ENCODE measurements around the gene SH2D7.
A peak's percentile ranks its signal among the peaks of the same experiment; 100 is the strongest.

The SH2D7 gene

DNA sequence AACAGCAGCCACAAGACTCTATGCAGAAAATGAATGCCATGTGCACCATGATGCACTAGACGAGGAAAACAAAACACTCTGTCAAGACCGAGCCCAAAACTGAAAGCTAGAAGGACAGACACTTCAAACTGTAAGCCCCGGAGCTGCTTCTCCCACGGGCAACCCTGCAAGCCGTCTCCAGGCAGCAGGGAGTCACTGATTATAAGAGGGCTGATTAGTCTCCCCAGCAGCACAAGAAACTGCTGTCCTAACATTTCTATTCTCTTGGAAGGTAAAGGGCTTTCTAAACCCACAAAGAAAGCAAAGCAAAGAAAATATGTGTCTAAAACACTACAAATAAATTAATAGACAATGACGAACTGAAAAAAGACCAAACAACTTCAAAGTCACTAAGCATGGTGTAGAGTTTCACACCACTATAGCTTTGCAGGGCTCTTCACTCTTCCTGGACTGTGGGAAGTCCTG, 30.4 kb upstream of the SH2D7 start:
- DNase-seq = peak; percentile 59

DNA sequence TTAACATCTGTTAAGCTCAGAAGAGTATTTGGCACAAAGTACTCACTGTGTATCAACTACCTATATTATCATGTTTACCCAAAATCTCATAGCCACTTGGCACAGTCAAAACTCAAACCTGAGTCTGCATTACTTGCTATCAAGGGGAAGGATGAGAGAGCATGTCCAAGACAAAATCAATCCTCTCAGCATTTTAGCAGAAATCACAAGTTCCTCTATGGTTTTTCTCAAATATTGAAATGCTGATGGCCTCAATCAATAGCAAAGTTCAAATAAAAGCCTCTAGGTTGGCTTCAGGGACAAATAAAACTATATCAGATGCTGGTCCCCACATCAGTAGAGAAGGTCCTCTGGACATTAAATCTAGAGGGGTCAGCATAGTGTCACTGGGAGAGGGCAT, 29.1 kb upstream of the SH2D7 start:
- DNase-seq = no peak

DNA sequence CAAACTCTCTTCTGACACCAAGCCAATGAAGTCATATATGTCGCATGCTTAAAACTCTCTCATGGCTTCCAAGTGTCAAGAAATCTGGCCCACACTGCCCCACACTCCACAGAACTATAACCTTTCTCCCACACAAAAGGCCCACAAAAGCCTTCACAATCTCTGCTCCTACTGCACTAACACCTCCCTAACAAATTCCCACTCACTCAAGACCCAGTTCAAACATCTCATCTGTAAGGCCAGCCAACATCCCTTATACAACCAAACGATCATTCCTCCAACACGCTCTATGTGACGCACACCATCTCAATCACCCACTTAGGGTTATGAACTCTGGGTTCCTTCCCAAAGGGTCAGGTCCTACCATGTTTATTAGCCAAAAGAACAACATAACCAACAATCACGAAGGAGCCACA, 28.4 kb upstream of the SH2D7 start:
- DNase-seq = no peak

DNA sequence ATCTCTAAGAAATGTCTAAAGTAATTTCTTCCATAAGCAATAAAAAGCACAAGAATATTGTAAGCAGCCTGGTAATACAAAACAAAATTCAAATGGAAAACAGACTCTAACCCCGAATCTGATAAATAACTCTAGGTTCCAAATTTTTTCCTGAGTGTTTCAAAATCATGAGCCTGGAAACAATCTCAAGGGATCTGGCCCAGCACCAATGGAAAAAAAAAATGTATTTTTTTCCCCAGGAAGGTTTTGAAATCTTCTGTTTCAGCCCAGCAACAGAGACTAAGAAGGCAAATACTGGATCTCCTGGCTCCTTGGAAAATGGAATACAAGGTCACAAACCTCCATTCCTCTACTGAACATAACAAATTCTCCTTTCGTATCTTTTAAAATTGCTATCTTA, 27.8 kb upstream of the SH2D7 start:
- no peak for DNase-seq

DNA sequence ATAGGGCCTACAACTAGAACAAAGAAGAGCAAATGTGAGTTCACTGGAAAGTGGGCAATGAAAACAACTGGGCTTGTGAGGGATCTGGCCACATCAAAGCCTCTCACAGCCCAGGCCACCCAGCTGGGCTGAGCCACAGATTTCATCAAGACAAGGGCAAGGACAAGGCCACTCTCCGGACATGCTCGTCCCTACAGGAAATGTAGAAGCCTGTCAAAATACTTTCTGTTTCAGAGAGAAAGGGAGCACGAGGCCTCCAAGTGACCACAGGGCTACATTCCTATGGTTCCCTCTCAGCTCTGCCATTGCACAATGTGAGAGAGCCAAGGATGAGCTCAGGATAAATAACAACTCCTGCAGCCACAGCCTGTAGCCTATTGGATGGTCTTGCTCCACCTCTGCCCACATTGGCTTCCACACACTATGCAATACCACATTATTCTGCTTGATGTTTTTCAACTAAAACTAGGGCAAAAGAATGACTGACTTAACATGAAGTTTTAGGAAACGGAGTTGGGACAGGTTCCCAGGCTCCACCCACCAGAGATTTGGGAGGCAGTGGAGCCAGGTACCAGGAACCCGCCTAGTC, 27.0 kb upstream of the SH2D7 start:
- no peak for DNase-seq

DNA sequence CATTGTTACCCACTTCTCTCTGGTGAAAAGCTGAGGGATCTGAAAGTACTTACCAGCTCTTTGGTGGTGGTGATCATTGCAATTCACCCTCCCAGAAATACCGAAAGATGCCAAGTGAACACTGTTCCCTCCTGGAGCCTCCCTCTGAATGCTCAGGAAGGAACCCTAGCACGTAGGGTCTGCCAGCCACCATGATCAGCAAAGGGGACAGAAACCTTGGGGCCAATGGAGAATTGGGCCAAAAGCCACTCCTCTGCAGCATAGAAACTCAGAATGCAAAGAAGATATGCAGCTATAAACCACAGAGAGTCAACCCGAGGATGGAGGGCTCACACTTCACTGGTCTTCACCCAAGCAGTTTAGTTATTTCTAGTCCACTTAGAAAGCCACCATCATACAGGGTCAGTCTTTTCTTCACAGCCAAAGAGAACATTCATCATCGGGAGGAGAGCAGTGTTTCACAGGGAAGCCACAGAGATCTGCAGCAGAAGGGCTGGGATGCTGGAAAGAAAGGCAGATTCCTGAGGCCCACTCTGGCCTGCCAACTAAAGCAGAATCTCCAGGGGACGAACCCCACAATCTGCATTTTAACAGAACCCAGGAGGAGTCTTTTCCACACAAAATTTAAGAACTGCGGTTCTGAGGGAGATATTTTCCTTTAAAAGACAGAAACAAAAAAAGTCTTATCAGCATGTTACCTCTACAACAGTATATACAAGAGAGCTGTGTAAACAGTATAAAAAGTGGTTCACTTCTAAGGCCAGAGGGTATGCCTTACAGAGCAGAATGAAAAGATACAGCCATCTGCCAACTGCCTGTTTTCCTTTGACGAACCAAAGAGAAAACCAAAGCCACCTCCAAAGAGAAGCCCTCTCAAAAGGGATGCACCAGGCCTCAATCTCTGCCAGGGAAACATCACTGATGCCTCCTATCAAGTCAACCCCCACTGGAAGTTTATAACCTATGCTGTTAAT, 26.1 kb upstream of the SH2D7 start:
- DNase-seq = no peak

DNA sequence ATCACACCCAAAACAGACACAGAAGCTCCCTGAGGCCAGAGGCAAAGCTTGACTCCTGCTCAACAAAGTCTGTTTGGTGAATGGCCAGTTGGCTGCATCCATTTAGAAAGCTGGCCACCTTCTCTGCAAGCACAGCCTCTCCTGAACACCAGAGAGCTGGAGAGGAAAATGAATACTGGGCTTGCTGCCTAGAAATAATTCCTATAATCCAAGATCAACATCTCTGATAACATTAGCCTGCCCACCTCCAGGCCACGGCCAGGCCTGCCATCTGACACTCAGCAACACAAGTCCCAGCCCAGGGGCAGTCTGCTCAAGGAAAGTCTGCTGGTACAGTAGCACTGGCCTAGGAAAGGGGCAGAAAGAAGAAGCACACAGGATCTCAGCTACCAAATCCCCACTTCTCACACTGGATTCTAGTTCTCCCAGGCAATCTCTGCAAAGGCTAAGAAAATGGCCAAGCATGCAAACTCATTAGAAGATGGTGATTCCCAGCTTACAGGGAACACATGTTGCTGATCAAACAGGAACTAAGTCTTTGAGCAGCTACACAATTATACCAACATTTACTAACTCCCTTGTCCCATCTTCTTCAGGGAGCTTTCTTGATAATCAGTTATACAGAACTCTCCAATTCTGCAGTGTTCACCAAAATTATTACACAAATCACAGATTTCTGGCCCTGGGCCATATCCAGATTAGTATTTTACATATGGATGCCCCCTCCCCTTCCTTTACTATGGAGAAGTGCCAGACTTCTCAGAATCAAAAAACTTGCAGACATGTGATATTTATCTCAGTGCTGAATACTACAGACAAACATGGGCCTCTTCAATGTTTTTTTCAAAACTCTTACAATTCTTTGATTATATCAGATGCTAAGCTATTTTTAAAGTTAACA, 24.8 kb upstream of the SH2D7 start:
- DNase-seq = no peak

DNA sequence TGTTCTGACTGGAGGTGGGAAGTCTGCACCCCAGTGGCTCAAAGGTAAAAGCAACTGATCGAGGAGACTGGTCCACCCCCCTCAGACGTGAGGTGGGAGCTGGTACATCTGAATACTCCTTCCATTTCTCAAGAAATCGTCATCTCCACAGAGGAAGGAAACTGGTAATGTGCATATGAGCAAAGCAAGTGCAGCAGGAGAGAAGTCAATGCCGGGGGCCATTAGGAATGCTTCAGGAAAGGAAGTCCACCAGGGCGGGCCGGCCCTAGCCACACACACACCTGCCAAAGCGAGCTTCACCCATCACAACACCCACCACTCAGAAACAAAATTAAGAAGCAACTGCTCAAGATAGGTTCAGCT, 23.3 kb upstream of the SH2D7 start:
- DNase-seq = peak; percentile 32

DNA sequence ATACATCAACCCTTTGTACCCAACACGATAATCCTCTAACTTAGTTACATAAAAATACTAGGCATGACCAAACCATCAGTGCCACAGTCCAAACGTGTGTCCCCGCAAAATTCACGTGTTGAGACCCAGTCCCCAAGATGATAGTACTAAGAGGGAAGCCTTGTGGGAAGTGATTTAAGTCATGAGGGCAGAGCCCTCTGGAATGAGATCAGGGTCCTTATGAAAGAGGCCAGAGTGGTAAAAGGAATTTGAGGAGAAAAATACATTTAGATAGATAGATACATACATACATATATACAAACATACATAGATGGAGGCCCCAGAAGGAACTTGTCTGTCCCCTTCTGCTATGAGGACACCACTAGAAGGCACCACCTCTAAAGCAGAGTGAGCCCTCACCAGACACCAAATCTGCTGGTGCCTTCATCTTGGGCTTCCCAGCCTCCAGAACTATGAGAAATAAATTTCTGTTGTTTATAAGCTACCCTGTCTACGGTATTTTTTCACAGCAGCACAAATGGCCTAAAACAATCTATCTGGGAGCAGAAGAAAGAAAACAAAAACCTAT, 22.8 kb upstream of the SH2D7 start:
- DNase-seq = no peak

DNA sequence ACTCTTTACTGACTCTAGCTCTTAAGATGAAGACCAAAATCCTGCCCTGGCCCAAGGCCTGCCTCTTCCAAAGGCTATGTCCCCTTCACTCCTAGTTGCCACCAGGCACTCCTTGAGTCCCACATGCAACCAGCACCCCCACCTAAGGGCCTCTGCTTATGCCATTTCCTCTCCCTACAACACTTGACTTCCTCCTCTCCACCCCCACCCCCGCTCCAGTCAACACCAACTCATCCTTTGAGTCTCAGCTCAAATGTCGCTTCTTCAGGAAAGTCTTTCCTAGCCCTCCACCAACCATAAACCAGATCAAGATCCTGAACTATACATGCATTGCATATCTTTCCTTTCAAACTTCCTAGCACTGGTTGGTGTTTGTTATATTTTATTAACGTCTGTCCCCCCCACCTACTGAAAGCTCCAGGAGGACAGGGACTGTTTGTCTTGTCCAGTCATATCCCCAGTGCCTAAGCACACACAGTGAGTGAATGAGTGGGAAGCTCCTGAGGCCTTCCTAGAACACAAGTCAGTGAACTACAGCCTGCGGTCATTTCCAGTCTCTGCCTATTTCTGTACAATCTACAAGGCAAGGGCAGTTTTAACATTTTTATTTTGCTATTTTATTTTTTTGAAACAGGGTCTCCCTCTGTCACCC, 22.2 kb upstream of the SH2D7 start:
- DNase-seq = peak; percentile 35

DNA sequence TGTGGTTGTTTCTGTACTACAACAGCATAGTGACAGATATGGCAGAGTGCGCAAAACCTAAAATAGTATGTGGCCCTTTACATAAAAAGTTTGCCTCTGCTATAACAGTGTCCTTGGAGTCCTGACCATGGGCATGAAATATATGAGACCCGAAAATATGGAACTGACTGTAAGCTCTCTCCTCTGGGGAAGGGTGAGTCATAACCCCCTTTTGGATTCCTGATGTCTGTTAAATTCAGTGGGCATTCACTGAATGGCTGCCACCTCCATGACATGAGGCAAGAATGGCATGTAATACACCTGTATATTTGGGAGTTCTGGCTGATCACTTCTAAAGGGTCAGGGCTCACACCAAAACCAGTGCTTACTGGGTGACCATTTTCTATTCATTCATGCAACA, 21.0 kb upstream of the SH2D7 start:
- no peak for DNase-seq

DNA sequence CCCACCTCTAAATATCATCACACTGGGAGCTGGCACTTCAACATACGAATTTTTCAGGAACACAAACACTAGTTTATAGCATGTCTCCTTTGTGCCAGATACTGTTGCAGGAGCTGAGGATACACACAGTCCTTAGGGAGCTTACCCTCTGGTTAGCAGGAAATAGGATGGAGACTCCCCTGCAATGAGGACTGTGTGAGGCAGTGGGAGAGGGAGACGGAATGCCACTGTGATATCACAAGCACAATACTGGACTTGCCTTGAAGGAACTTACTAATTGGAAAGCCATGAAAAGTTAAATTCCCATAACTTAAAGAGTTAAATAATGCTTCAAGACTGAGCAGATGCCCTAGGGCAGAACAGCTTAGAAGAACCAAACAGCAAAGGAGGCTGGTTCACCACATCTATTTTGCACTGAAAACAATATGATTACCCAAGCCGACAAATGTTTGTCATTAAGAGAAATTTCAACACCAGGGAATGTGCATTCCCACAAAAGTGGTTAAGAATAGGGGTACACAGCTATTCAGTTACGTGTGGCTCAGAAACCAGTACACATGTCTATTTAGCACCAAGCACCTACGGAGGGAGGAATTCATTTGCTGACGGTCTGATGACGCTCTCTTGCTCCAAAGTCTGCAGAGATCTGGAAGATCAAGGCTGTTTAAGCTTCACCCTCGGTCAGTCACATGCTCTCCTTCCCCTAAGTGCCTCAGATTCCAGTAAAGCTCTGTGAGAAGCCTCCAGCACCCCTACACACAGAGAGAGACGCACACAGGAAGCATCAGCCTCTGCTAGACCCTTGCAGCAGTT, 20.1 kb upstream of the SH2D7 start:
- DNase-seq = no peak

DNA sequence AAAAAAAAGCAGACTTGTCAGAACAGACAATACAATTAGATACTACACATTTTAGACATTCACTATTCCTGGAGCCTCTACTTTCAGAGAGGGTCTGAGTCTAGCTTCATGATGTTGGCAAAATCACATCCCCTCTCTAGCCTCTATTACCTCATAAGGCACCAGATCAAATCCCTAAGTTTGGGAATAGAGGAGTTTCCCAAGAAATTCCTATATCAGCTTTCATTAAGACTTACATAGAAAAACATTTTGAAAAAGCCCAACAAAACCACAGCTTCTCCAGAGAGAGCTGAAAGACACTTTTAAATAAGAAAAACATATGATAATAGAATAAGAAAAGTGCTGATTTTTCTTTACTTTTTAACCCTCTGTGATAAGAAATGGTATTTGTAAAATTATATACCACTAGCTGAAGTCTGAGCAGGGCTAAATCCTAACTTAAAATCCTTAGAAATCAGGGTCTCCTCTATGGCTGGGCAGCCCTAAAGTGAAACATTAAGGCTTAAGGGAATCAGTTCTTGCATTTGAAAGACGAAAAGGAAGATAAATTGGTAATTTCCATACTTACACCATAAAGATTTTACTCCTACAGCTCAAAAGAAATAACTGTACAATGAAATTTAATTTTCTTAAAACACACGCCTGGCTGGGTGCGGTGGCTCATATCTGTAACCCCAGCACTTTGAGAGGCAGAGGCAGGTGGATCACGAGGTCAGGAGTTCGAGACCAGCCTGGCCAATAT, 19.1 kb upstream of the SH2D7 start:
- no peak for DNase-seq

DNA sequence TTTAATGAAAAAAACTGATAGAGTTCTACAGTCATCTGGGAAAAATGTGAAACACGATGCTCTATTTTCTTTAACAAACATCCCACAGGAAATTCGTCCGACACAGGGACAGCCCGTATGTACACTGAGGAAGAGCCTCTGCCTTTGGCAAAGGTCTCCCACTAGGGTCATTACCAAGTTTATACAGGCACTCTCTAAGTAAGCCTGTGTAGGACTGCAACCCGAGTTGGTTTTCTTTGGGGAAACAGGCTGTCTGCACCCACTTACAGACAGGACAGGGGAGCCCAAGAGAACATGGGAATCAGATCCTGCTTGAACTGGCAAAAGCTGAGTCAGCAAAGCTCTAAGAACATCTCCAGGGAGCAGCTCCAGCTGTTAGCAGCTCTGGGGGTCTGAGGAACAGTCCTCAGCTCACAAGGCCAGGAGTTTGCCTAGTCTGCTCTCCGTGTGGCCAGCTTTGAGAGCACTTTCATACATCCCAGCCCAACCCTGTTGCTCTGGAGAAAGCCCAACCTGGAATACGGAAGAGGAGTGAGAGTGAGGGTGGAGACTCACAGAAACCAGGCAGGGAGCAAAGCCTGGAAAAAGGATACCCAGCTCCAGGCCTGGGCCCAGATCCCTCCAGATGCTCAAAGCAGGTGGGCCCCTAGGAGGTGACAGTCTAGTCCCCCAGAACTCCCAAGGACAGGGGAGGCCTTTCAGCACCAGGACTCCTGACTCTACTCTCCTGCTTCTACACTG, 16.7 kb upstream of the SH2D7 start:
- no peak for DNase-seq

DNA sequence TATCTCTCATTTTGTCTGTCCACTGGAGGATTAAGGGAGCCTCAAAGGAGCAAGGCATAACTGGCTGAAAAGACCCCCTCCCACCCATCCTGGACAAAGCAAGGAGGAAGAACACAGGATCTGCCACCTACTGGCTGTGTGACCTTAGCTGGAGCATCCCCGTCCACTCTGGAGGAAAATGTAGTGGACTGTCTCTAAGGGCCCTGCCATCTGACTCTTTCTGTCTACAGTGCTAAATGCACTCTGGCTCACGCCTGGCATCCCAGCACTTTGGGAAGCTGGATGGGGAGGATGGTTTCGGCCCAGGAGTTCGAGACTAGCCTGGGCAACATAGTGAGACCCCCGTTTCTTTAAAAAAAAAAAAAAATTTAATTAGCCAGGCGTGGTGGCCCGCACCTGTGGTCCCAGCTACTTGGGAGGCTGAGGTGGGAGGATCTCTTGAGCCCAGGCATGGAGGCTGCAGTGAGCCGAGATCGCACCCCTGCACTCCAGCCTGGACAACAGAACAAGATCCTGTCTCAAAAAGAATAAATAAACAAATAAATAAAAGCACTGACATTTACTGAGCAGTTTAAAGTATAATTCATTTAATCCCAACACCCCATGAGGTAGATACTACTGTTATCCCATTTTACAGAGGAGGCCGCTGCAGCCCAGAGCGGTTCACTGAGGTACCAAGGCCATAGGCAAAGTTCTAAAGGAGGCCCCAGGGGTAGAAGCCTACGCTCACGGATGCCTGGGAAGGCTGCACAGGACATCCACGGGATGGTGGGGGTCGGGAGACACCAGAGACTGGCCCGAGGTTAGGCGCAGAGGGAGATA, 15.9 kb upstream of the SH2D7 start:
- no peak for DNase-seq

DNA sequence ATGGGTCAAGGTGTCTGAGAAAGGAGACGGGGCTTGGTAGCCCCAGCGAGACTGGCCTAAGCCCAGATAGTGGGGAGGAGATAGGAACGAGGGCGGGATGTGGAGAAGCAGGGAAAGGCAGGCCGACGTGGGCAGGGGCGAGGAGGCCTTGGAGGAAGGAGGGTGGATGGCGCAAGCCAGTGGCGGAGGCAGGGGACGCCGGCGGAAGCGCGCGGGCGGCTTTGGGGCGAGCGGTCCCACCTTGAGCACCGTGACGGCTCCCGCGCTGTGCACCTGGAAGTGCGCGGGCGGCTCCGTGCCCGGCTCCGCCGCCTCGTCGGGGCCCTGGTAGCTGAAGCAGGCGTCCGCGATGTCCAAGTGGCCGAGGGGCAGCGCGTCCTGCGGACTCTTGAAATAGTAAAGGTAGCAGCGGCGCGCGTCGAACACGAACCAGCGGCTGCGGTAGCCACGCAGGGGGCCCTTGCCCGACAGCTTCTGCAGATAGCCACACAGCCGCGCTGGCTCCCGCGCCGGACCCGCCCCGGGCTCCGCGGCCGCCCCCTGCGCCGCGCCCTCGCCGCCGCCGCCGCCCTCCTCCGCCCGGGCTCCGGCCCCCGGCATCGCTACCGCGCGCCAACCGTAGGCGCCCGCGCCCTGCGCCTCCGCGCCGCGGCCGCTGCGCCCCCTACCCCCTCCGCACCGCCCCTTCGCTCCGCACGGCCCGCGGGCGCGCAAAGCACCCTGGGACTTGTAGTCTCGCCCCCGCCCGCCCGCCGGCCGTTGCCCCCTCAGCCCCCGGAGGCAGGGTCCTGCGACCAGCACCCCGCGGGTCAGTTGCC, 15.1 kb upstream of the SH2D7 start, which contains the start of gene TBC1D2B:
Gene TBC1D2B, minus strand, starts transcription at position 659 of the 818 bp plus-strand sequence. Its CDS starts 59 bp downstream, at position 600.
- DNase-seq = peak; percentile 76

DNA sequence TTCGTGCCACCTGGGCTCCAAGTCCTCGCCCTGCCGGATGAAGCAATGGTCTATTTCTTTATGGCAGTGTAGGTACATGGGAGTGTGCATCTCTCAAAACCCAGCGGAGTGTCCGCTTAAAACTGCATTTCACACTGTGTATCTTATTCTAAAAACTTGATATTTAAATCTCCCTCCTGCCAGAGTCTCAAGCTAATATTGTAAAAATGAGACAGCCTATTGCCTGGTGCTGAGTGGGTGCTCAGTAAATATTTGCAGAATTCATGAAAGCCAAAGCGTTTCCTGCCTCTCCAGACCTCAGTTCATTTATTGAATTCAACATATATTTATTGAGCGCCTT, 14.5 kb upstream of the SH2D7 start:
- no peak for DNase-seq

Measured in activated naive CD4-positive, alpha-beta T cell treated with Interleukin-2 at 50 U/mL for 16 hours (primary cell).